ENCODE measurements around the gene CDH22. TPM values are rescaled to one million over a fixed set of nuclear protein-coding genes. Genes with fewer than 3 reads are reported as not detected.

The CDH22 gene
- total and polyA plus RNA-seq, 12 donors, result 0.19 to 2.9 (median 0.97) TPM; not detected in 4

DNA sequence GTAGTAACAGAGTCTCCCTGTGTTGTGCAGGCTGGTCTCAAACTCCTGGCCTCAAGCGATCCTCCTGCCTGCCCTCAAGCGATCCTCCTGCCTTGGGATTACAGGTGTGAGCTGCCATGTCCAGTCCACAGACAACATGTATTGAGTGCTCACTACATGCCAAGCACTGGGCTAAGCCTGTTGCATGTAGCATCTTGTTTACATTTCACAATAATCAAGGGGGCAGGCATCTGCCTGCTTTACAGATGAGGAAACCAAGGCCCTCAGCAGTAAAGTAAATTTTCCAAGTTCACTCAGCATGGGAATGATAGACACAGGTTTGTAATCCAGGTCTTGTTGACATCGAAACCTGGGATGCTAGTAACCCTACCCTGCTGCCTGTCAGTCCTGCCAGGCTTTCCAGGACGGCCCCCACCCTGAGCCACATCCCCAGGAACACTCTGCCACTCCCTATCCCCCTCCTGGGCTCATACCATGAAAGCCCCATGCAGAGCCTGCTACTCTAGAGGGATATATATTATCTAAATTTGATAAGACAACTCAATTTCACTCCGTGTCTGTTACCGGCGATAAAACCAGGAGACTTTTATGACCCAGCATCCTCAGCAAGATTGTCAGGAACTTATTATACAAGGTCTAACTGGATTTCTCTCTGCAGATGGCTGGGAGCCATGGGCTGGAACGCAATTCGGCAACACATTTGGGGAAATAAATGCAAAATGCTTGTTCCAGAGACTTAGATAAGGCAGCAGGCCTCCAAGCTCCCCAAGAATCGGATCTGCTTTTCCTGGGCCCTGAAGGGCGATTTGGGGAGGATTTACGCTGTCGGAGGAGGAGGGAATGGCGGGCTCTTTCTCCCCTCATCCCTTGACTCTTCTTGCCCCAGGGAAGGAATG lies 159.7 kb downstream of the CDH22 start:
- intact Hi-C loops (cut with DNase I), result no loop called here
- Histone ChIP-seq H3K4me3 (no peak overlapping the region), H3K9me3 (replicated peaks in 1 of 3) (no peaks in the 10 kb centered on the region), H3K4me1 (replicated peaks in 1 of 2) (no peaks in the 10 kb centered on the region), H3K27me3 (no peaks in the 10 kb centered on the region), H3K27ac (no peak overlapping the region), H3K36me3 (replicated peaks in 1 of 2) (no peaks in the 10 kb centered on the region)
- no peak for TF ChIP-seq POLR2A (IDR thresholded peaks at IDR 0.05)
- TF ChIP-seq, protein P1, sequence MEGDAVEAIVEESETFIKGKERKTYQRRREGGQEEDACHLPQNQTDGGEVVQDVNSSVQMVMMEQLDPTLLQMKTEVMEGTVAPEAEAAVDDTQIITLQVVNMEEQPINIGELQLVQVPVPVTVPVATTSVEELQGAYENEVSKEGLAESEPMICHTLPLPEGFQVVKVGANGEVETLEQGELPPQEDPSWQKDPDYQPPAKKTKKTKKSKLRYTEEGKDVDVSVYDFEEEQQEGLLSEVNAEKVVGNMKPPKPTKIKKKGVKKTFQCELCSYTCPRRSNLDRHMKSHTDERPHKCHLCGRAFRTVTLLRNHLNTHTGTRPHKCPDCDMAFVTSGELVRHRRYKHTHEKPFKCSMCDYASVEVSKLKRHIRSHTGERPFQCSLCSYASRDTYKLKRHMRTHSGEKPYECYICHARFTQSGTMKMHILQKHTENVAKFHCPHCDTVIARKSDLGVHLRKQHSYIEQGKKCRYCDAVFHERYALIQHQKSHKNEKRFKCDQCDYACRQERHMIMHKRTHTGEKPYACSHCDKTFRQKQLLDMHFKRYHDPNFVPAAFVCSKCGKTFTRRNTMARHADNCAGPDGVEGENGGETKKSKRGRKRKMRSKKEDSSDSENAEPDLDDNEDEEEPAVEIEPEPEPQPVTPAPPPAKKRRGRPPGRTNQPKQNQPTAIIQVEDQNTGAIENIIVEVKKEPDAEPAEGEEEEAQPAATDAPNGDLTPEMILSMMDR (IDR thresholded peaks at IDR 0.05), result no peak
- 77 to 87% (median 81%) methylated on average over 14 of the region's 14 CpGs for WGBS, 4 donors
- no peak for DNase-seq

DNA sequence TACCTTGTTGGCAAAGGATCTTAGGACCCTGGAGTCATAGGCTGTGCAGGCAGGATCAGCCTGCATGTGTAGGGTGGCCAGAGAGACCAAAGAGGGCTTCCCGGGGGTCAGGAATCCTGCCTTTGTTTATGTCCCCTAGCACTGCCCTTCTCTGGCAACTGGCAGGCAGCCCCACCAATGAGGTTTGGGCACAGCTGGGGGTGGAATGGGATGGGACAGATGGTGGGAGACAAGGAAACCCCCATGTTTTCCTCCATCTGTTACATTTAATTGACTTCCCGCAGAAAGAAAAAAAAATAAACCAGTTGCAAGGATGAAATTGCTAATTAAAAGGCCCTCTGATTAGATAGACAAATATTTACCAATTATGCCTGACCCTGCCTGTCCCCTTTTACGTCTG lies 162.6 kb downstream of the CDH22 start:
- Histone ChIP-seq H3K27ac (no peak overlapping the region), H3K9me3 (replicated peaks in 1 of 3) (no peaks in the 10 kb centered on the region), H3K36me3 (replicated peaks in 1 of 2) (no peaks in the 10 kb centered on the region), H3K27me3 (no peaks in the 10 kb centered on the region), H3K4me3 (no peak overlapping the region), H3K4me1 (replicated peaks in 1 of 2) (no peaks in the 10 kb centered on the region)
- DNase-seq, result no peak
- no peak for TF ChIP-seq POLR2A (IDR thresholded peaks at IDR 0.05)
- TF ChIP-seq, protein P1 (IDR thresholded peaks at IDR 0.05), result no peak
- WGBS, 4 donors, result 61 to 71% (median 66%) methylated on average over 2 to 3 of the region's 3 CpGs
- intact Hi-C loops (cut with DNase I), result no loop called here

DNA sequence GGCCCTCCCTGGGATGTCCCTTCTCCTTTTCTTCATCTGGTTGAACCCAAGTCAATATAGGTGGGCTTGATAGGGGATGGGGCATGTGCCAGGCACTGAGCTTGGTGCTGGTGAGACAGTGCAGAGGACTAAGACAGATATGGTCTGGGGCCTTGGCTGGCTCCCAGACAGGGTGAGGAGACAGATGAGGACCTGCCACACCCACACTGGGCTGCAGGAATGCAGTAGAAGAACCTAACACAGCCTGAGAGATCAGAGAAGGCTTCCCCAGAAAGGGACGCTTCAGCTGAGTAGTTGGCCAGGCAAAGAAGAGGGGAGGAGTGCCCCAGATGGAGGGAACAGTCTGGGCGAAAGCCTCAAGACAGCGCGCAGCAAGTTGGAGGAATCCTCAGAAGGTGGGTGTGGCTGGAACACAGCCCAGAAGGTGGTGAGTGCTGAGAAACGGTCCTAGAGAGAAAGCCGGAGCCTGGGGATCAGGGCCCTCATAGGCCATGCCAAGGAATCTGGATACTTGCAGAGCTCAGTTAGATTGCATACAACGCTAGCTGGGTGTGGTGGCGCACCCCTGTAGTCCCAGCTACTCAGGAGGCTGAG lies 163.8 kb downstream of the CDH22 start:
- Histone ChIP-seq H3K36me3 (replicated peaks in 1 of 2) (no peaks in the 10 kb centered on the region), H3K27ac (no peak overlapping the region), H3K27me3 (no peaks in the 10 kb centered on the region), H3K4me1 (replicated peaks in 1 of 2) (peaks cover 0 to under 1% of the 10 kb centered on the region in 2 donors), H3K4me3 (no peak overlapping the region), H3K9me3 (replicated peaks in 1 of 3) (no peaks in the 10 kb centered on the region)
- intact Hi-C loops (cut with DNase I), result no loop called here
- TF ChIP-seq, protein P1 (IDR thresholded peaks at IDR 0.05), result no peak
- TF ChIP-seq POLR2A (IDR thresholded peaks at IDR 0.05), result no peak
- DNase-seq, result no peak
- WGBS, 4 donors, result 74 to 89% (median 80%) methylated on average over 8 of the region's 8 CpGs

DNA sequence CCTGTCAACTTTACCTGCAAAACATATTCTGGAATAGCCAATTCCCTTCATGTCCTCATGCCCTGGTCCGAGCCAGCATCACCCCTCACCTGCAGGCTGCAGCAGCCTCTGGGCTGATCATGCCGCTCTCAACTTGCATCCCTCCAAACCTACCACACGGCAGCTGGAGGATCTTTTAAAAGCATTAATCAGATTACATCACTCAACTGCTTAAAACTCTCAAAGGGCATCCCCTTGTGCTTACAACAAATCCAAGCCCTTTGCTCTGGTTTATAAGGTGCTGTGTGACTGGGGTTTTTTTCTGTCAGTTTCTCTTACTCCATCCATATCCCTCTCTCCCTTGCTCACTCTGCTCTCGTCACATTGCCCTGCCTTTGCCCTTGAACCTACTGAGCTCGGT lies 166.2 kb downstream of the CDH22 start:
- Histone ChIP-seq H3K9me3 (replicated peaks in 1 of 3) (no peaks in the 10 kb centered on the region), H3K27me3 (no peaks in the 10 kb centered on the region), H3K4me1 (replicated peaks in 1 of 2) (peaks cover 0 to 5% of the 10 kb centered on the region in 2 donors), H3K4me3 (no peak overlapping the region), H3K36me3 (replicated peaks in 1 of 2) (no peaks in the 10 kb centered on the region), H3K27ac (no peak overlapping the region)
- no peak for DNase-seq
- intact Hi-C loops (cut with DNase I), result no loop called here
- 41 to 48% (median 46%) methylated on average over 5 of the region's 5 CpGs for WGBS, 4 donors
- TF ChIP-seq, protein P1 (IDR thresholded peaks at IDR 0.05), result no peak
- TF ChIP-seq POLR2A (IDR thresholded peaks at IDR 0.05), result no peak

Data from adrenal gland (tissue), 12 donors.